NCI-H1105 treated with DMSO at 0.1 percent for 48 hours (cell line): ENCODE results near the gene PRKN.
A peak's percentile ranks its signal among the peaks of the same experiment; 100 is the strongest.

Experiments used
- DNase-seq: peaks from one replicate; lab custom pipeline; 2025; lab: John Stamatoyannopoulos, UW

Gene PRKN

DNA sequence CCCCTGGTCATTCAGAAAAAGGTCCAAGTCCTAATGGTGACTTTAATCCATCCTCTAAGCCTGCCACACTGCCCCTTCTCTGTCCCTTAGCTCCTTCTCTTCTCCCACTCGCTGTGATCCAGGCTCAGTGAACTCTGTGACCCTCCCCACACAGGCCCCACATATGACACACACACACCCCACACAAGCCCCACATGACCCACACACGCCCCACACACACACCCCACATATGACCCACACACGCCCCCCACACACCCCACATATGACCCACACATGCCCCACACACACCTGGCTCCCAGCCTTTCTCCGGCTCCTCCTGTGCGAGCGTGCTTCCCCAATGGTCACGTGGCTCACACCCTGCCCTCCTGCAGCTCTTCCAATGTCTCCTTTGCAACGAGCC, 925.3 kb downstream of the PRKN start:
- no peak for DNase-seq

DNA sequence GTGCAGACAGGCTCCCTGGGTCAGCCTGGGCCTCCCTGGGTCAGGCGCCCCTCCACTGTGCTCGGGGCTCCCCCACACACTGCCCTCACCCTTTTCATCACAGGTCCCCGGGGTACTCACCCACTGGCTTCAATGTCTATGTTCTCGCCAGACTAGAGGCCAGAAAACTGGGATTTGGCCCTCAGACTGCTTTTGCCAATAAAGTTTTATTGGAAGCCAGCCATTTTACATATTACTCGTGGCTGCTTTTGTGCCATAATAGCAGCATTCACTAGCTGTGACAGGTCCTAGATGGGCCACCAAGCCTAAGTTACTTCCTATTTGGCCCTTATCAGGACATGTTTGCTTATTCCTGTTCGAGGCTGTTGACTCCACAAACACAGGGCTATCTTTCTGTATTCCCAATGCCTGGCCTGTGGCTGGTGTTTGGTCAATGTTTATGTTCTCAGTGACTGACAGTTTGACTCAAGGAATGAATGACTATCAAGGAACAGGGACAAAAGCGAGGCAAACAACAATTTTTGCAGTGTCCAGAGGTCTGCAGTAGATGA, 928.6 kb downstream of the PRKN start:
- DNase-seq = no peak

DNA sequence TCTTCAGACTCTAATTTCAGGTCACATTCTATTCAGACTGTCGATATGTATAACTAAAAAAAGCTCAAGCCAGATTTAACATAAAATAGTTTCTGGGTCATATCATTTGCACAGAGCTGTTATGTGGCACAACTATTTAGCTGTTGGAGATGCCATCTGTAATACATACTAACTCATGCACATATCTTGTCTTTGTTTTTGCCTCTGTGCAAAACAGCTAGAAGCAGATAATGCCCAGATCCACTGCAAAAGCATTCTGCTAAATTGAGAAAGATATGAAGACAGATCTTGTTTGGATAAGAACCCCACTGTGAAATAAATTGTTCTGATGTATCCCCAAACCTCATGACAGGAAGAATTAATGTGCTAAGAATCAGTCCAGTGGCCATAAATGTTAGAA, 930.9 kb downstream of the PRKN start:
- no peak for DNase-seq

DNA sequence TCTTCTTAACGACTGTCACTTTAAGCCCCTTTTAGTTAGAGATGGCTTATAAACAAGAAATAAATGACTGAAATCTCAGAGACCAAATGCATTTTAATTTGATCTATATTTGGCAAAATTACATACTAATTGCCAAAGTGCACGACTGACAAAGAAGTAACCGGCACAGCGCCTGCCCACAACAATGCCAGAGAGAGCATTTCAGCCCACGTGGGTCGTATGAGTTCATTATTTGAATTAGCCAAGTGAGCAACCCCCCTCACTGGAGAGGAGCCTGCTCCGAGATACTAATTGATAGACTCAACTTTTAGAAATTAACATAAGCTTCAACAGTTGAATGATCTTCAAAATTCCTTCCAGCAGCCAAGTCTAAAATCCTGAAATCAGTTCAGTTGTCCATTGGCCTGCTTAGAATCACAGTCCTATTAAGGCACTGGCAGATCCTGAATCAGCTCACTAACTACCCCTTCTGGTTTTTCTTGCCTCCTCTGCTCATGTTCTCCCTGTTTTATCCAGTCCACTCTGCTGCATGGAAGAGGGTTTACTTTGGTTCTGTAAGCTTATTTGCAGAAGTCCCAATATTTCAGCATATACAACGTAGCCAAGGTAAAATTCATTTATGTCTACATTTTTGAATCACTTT, 934.6 kb downstream of the PRKN start:
- peak; percentile 35 for DNase-seq

DNA sequence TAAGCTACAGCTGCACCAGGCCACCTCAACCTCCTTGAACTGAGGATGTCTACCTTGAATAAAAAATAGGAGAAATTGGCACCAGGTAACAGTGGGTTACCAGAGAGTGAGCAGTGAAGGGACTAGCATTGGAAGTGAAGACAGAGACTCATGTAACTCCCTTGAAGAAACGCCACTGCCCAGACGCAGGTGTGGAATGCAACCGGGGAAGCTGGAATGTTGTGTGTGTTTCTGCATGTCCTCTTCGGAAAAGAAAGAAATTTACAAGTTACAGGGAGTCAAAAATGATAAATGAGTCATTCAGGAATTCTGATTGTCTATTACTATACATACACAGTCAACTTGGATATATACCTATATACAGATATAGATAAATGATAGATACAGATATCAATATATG, 939.0 kb downstream of the PRKN start:
- DNase-seq = no peak

DNA sequence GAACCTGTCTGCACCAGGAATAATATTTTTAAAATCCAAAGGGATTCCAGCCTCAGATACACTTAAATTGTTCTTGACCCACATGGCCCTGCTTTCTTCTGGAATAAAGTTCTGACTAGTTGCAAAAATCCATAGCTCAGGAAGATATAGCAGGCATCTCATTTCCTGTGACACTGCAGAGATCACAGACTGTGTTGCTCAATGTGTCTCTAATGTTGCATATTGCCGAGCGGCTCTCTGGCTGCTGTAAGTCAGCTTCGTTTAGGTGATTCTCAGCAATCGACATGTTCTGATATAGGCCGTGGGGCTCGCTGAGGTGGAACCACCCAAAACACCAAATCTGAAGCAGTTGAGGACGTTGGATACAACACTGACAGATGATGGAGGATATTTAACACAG, 955.4 kb downstream of the PRKN start:
- no peak for DNase-seq

DNA sequence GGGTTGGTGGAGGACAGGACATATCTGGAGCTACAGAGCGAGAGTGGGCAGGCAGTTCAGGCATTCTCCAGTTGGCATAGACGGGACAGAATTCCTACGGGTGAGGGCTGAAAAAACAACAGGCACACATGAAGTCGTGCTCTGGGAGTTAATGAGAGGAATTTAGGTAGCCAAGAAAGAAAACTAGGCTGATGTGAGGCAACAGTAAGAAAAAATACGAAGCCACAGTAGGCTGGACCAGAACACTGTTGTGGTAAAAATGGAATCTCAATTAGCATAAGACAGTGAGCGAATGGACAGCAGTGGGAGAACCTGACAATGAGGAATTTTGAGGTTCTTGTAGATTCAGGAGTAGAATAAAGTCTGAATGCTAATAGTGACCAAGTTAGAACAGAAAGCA, 965.6 kb downstream of the PRKN start:
- no peak for DNase-seq

DNA sequence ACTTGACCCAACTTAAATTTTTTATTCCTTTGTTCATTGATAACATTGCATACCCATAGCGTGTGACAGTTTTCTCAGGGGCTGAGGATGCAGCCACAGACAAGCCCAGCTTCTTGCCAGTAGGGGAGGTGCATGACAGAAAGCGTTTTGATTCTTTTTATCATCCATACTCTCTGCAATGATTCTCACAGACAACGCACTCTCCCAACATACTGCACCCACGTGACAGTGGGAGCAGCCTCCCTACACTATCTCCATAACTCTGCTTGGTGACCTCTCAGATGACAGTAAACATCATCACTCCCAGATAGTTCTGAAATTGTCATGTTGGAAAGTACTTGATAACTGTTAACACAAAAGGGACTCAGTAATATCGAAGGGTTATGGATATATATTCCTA, 972.5 kb downstream of the PRKN start:
- no peak for DNase-seq

DNA sequence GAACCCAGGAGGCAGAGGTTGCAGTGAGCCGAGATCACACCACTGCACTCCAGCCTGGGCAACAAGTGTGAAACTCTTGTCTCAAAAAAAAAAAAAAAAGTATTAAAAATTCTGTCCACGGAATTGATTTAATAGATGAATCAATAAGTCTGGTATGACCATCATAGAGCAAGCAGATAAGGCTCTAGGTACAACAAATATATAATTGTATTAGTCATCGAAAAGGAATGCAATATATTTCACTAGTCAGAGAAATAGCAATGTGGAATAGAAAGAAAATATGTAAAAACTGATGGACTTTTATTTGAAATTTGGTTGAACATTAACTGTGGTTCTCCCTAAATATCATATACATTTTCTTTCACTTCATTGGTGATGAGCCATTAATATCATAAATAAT, 976.9 kb downstream of the PRKN start:
- no peak for DNase-seq

DNA sequence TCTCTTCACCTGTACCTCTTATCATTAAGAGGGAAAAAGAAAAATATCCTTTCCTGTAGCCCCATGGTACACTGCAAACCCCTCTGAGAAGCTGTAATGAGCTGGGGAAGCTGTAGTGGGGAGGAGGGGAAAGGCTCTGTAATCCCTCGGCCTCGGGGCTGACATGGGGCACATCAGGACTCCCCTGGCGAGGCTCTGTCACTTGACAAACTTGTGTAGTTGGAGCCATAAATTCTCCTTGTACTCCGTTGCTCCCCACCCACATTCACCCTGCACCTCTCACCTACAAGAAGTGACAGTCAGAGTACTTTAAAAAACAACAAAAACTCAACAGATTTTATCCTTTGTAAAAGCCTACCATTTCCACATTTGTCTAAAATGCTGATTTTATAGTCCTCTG, 978.0 kb downstream of the PRKN start:
- DNase-seq = no peak

DNA sequence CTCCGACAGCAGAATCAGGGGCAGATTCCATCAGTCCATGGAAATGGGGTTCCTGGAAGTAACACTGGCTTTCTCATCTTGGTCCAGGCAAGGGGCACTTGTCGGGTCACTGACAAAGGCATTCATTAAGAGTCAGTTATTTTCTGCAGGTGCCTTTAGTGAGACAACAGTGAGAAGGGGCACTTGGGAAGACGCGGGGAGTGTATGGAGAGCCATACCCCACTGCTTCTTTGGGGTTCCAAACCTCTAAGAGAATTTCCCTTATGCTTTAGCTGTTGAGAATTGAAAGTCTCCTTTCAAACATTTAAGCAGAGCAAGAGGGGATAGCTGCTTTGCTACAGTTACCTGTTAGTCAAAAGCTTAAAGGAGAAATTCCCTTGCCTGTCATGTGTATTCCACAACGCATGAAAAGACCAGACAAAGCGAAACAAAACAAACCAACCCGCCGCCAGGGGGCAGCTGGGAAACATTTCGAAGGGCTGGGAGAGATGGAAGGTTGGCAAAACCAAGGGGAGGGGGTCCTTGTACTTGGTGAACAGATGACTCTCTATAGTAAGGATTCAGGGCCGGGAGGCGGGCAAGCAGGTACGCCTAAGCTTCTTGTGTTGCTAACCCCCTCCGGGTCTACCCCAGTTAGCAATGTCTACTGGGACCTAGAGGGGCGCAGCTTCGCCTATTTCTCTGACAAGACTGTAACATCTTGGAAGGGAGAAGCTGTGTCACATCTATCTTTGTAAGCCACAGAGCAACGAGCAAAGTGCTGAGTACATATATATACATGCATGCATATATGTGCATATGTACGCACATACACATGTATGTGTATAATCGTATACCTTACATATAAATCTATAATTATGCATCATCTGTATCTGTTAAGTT, 978.8 kb downstream of the PRKN start:
- no peak for DNase-seq

DNA sequence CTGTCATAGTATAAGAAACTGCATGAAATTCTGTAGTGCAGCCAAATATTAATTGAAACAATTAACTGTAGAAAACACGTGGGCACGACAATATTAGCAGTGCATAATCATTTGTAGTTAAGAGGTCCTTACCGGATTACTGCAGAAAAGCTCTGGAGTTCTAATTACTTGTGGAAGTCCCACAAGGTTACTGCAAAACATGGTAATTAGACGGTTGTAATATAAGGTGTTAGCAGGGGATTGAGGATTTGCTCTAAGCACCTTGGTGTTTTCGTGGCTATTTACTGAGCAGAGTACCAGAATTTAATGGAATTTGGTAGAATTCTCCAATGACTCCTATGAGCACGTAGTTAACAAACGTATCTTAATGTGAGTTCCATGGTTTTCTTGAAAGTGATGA, 980.1 kb downstream of the PRKN start:
- peak; percentile 51 for DNase-seq

DNA sequence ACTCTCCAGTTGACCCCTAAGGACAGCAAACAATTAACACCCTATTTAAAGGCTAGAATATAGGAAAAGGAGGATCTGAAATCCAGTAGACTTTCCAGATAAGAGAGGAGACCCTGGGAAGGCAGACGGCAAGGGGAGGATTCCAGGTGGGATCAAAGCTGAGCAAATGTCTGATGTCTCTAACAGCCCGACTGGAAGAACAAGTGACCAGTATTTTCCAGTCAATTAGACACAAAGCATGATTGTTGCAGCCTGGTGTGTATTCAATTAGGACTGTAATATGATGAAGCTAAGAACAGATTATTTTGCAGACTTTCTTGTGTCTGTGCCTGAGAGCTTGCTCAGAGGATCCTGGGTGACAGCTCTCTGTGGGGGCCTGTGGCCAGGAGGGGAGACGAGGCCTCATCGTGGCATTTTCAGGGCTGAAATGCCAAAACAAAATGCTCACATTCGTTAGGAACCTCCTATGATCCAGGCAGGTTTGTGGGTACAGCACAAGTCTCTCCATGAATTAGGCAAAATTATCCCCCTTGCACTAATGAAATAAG, 981.9 kb downstream of the PRKN start:
- DNase-seq = no peak

DNA sequence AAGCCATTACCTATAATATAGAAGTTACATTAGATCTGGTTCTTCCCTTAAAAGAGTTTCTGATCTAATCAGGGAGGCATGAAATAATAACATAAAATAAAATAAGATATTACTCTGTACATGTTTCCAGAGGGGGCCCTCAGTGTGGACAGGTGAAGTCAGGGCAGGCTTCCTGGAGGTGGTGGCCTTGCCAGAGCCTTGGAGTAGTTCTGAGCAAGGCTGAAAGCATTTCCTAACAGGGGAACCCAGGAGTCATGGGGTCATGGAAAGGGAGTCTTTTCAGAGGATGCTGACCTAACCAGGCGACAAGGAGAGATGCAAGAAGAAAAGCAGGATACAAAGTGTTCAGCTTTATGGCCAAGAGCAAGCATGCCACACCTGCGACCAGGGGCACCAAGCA, 982.4 kb downstream of the PRKN start:
- no peak for DNase-seq

DNA sequence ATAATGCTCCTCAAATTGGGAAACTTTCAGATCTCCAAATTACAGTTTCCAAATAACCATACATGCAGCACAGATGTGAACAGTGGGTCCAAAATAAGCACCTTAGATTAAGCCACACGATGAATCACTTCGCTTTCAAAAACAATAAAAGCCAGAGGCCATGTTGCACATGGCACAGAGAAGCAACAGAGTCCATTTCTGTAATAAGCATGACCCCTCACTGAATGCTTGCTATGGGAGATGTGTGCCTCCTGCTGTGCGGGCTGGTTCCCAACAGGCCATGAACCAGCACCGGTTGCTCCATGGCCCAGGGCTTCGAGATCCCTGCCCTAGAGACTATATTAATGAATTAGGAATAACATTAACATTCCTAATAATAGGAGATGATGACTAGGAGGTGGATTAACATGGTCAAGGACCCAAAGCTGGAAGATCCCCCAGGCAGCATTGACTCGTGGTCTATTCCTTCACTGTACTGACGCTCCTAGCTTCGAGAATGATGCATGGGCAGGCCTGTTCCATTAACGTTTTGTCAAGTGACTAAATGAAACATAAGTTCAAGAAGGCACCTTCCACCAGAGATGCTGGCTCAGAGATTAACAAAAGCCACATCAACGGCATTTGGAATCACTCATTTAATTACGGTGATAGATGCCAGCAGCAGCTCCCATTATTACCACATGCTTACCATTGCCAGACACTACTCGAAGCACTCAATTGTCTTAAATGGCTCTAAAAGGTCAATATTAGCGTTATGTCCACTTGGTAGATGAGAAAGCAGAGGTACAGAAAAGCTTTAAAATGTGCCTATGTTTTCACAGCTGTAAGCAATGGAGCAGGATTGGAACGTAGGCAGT, 983.1 kb downstream of the PRKN start:
- no peak for DNase-seq

DNA sequence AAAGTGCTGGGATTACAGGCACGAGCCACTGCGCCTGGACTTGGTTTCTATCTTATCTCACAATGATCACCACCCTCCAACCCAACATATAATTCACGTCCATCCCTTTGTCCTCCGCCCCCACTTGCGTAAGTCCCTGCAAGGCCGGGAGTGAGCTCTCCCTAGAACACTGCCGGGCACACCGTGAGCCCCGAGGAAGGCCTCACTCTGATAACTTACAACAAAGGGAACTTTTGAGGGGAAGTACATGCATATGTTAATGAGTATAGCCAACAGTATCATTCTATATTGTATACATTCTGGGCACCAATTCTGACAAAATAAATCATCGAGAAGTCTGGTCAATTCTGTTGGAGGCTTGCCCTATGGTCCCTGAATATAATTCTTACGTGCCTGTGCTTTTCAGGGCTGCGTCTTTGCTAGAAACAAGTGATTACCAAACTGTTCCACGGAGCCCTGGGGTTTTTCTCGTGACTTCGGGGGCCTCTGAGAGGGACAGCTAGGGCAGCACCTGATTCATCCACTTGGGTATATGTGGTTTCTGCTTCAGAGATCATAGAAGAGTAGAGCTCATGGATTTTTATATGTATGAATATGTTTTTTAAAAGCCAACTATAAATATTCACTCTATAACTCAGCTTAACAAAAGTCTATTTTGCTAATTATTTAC, 983.9 kb downstream of the PRKN start:
- DNase-seq = no peak

DNA sequence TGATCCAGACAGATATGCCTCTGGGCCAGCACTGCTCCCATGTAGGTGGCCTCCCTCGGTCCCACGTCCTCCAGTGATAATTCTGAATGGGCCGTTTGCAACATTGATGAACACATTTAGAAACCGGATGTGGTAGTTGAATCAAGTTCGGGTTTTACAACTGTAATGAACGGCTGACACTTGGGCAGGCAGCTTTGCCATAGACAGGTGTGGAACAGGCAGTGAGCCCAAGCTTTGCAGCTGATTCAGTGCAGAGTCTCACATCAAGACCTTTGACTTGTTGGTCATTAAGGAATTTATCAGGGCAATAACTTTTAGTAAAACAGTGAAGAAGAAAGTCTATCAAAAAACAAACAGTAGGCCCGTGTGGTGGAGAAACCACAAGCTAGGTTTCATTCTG, 987.1 kb downstream of the PRKN start:
- DNase-seq = no peak

DNA sequence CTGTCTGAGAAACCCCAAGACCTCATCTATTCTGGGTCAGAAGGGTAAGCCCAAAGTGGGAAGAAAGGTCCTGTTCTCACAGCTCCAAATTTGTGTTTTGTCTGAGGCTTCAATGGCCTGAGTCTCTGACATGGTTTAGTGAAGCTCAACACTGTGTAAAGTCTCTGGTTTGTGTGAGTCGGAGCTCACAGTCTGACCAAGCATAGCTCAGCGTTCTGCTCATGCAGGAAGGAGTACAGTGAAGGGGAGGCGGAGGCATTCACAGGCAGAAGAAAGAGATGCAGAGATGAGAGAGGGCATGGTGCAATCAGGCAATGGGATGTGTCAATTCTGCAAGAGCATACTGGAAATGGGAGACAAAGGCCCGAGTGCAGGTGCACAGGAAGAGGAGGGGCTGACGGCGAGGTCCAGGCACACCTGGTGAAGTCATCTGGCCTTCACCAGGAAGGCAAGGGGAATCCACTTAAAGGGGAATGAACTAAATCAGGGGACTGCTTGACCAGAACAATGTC, 990.7 kb downstream of the PRKN start:
- no peak for DNase-seq

DNA sequence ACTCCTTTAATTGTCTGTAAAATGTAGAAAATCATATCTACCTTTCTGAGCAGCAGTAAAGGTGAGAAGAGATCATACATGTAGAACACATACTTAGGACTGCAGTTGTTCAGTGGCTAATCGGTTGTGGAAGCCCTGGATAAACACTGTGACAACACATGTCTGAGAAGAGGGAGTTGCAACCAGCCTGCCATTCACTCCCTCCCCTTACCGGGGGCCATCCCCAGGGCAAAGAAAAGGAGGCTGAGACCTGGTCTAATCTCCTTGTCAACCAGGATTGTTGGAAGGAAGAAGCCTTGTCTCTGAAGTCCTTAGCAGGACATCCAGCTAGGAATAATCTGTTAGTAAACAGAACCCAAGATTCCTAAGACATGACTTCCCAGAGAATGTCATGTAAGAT, 991.2 kb downstream of the PRKN start:
- DNase-seq = no peak

DNA sequence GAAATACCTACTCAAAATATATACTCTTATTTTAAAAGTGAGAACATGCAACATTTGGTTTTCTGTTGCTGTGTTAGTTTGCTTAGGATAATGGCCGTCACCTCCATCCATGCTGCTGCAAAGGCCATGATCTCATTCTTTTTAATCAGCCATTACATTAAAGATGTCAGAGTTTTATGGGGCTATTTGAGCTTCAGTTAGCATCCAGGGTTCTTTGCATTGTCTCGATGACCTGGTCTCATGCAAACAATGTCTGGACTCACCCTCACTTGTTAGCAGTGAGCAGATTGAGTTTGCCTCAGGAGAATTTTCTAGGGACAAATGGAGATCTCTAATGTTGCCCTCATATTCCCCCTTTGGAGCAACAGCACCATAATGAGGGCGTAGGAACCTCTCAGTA, 995.0 kb downstream of the PRKN start:
- DNase-seq = no peak

DNA sequence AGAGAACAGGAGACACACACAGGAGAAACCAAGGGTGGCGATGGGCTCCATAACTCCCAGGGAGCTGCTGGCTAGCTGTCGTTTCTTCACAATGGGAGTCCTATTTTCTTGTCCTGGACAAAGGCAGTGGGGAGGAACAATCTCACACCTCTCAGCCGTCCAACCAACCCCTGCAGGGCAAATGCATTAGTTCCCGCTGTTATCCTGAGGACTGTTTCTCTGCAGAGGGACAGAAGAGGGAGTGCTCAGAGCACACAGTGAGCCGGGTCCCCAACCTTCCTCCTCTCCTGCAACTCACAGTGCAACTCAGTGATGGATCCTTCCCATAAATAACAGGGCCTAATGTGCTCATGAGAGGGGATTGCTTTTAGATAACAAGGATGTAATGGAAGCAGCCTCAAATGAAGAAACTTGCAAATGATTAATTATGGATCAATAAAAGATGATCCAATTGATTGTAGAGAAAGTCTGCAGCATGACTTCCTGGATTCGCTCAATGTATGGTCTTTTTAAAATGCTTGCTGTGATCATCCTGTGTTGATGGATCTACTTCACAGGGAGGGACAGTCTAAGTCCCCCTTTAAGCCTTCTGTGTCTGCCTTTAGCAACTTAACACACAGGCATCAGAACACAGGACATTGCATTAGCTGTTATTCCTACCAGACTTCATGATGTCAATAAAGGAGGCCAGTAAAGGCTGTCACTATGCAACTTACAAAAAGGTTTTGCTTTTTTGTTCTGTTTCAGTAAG, 1000.3 kb downstream of the PRKN start:
- no peak for DNase-seq
